Nephron progenitor cell (in vitro differentiated cells): ENCODE measurements around the gene KLHL14.

ENCODE experiments used
- DNase-seq: peaks from one replicate; pipeline ENCODE4 v3.0.0; 2021
- H3K27ac Mint-ChIP-seq: 2 replicates; pipeline ENCODE4 v1.8.0; 2021; ENCODE audit warnings: mild to moderate bottlenecking, moderate library complexity, mixed read lengths
- H3K27me3 Mint-ChIP-seq: 2 replicates; pipeline ENCODE4 v1.8.0; 2021; ENCODE audit warnings: mild to moderate bottlenecking, low read depth, mixed read lengths; ENCODE audit not compliant: poor library complexity
- H3K36me3 Mint-ChIP-seq: 2 replicates; pipeline ENCODE4 v1.8.0; 2021; ENCODE audit warnings: low read depth, mixed read lengths
- H3K4me1 Mint-ChIP-seq: 2 replicates; pipeline ENCODE4 v1.8.0; 2021; ENCODE audit warnings: mixed read lengths
- H3K4me3 Mint-ChIP-seq: 2 replicates; pipeline ENCODE4 v1.8.0; 2021; ENCODE audit warnings: mild to moderate bottlenecking, moderate library complexity, mixed read lengths
- H3K9me3 Mint-ChIP-seq: 2 replicates; pipeline ENCODE4 v1.8.0; 2021; ENCODE audit warnings: mild to moderate bottlenecking, moderate library complexity, mixed read lengths
- CTCF ChIP-seq: fragments of 200-600 bp; sonication (generic); IDR thresholded peaks from 2 replicates; pipeline ENCODE4 v1.5.0; 2021; ENCODE audit warnings: antibody characterized with exemption

The KLHL14 gene

GRCh38 chr18:32779010-32779409 lies 6.2 kb upstream of the KLHL14 start:
- H3K27ac Mint-ChIP-seq: no peak overlapping the region
- H3K27me3 Mint-ChIP-seq: peaks cover 4% of the 10 kb centered on the region
- no peak for TF ChIP-seq CTCF

GRCh38 chr18:32777049-32777448 lies 4.2 kb upstream of the KLHL14 start:
- Mint-ChIP-seq H3K27me3 (peaks cover 14% of the 10 kb centered on the region), H3K27ac (no peak overlapping the region), H3K36me3 (no peaks in the 10 kb centered on the region), H3K9me3 (no peaks in the 10 kb centered on the region), H3K4me3 (no peak overlapping the region), H3K4me1 (peaks cover 35% of the 10 kb centered on the region)
- no peak for TF ChIP-seq CTCF
- no peak for DNase-seq

More at GRCh38 chr18:32779010-32779409, 6.2 kb upstream of the KLHL14 start:
- peaks cover 16% of the 10 kb centered on the region for H3K4me1 Mint-ChIP-seq
- H3K36me3 Mint-ChIP-seq: no peaks in the 10 kb centered on the region
- H3K4me3 Mint-ChIP-seq: no peak overlapping the region
- H3K9me3 Mint-ChIP-seq: no peaks in the 10 kb centered on the region
- DNase-seq: no peak

GRCh38 chr18:32776561-32776960 lies 3.7 kb upstream of the KLHL14 start:
- DNase-seq: no peak
- H3K4me3 Mint-ChIP-seq: no peak overlapping the region
- no peak overlapping the region for H3K27ac Mint-ChIP-seq
- no peaks in the 10 kb centered on the region for H3K36me3 Mint-ChIP-seq
- H3K27me3 Mint-ChIP-seq: peaks cover 12% of the 10 kb centered on the region
- peaks cover 35% of the 10 kb centered on the region for H3K4me1 Mint-ChIP-seq
- H3K9me3 Mint-ChIP-seq: no peaks in the 10 kb centered on the region
- TF ChIP-seq CTCF: no peak

- Mint-ChIP-seq H3K36me3 (no peaks in the 10 kb centered on the region), H3K9me3 (no peaks in the 10 kb centered on the region), H3K4me3 (no peak overlapping the region), H3K27ac (no peak overlapping the region), H3K4me1 (peaks cover 35% of the 10 kb centered on the region), H3K27me3 (peaks cover 17% of the 10 kb centered on the region)
- TF ChIP-seq CTCF: no peak
- DNase-seq: no peak
These were observed 2.8 kb upstream of the KLHL14 start for GRCh38 chr18:32775628-32776027.

GRCh38 chr18:32773382-32773712 lies 524 bp upstream of the KLHL14 start:
- Mint-ChIP-seq H3K9me3 (no peaks in the 10 kb centered on the region), H3K4me3 (peak overlapping the region; percentile 85), H3K27me3 (peaks cover 34% of the 10 kb centered on the region), H3K27ac (peak overlapping the region; percentile 84), H3K4me1 (peaks cover 51% of the 10 kb centered on the region), H3K36me3 (no peaks in the 10 kb centered on the region)
- no peak for TF ChIP-seq CTCF
- no peak for DNase-seq

- peaks cover 64% of the 10 kb centered on the region for H3K4me1 Mint-ChIP-seq
- H3K4me3 Mint-ChIP-seq: peak overlapping the region; percentile 85
- H3K27me3 Mint-ChIP-seq: peaks cover 41% of the 10 kb centered on the region
- no peaks in the 10 kb centered on the region for H3K36me3 Mint-ChIP-seq
- H3K9me3 Mint-ChIP-seq: no peaks in the 10 kb centered on the region
- H3K27ac Mint-ChIP-seq: peak overlapping the region; percentile 84
- peak; percentile 63 for DNase-seq
- no peak for TF ChIP-seq CTCF
These were observed 797 bp downstream of the KLHL14 start for GRCh38 chr18:32771871-32772580.
